A549 (cell line): ENCODE measurements around the gene SDHB. TPM values are rescaled to one million over a fixed set of nuclear protein-coding genes. Genes with fewer than 3 reads are reported as not detected.

Source experiments
- ATAC-seq, 2 experiments: fragments of 200-7000 bp in 1 of 2; fragments of >200 bp in 1 of 2; cut with Nextera tagmentation in 1 of 2; cut with Tn5 transposase in 1 of 2; 3 replicates each; pipeline versions ENCODE4 v1.8.0 to v1.9.1; 2018 to 2020; ENCODE audit warnings: mild to moderate bottlenecking in 1 of 2, moderate library complexity in 1 of 2
- CTCF ChIA-PET: fragments of 300-600 bp; sonication (Branson Sonifier 250); formaldehyde crosslinking; extraction: SDS; loops from one replicate; lab custom pipeline; 2021; ENCODE audit warnings: antibody characterized with exemption, inconsistent platforms; lab: Yijun Ruan, JAX
- POLR2A ChIA-PET: fragments of 350-600 bp; formaldehyde crosslinking; extraction: SDS; loops from one replicate; lab custom pipeline; 2021; ENCODE audit warnings: antibody characterized with exemption, inconsistent platforms; lab: Yijun Ruan, JAX
- DNase-seq, 2 experiments: peaks; one replicate each; pipeline versions ENCODE4 v3.0.0 to v3.0.0-alpha.2; 2011 to 2016; ENCODE audit warnings: low read depth in 1 of 2, low spot score in 1 of 2
- FAIRE-seq: peaks from 2 replicates; lab custom pipeline; 2011; peaks lifted over from hg19 to GRCh38; lab: Jason Lieb, UNC
- H3K27ac ChIP-seq, 2 experiments: fragments of >200 bp; sonication (Bioruptor Twin); formaldehyde crosslinking; 3 replicates each; pipeline ENCODE4 v1.5.1; 2016 to 2017
- H3K4me1 ChIP-seq: fragments of >200 bp; sonication (Bioruptor Twin); formaldehyde crosslinking; 3 replicates; pipeline ENCODE4 v1.6.1; 2016
- H3K4me2 ChIP-seq: fragments of >200 bp; sonication (Bioruptor Twin); formaldehyde crosslinking; 3 replicates; pipeline ENCODE4 v1.6.1; 2016
- H3K4me3 ChIP-seq: fragments of >200 bp; sonication (Bioruptor Twin); formaldehyde crosslinking; 3 replicates; pipeline ENCODE4 v1.5.1; 2016
- H3K9me3 ChIP-seq: fragments of >200 bp; sonication (Bioruptor Twin); formaldehyde crosslinking; 3 replicates; pipeline ENCODE4 v1.6.1; 2016
- EHF ChIP-seq: fragments of 250-450 bp; sonication (Bioruptor Pico); IDR thresholded peaks from 2 replicates; pipeline ENCODE4 v1.5.0; 2020; ENCODE audit warnings: mild to moderate bottlenecking
- EHMT2 ChIP-seq: fragments of 200-600 bp; sonication (generic); IDR thresholded peaks from 2 replicates; pipeline ENCODE4 v1.6.1; 2016; ENCODE audit warnings: antibody characterized with exemption, low read depth, mild to moderate bottlenecking, moderate library complexity
- EP300 ChIP-seq, 2 experiments: fragments of >200 bp; sonication (Bioruptor Twin); formaldehyde crosslinking; IDR thresholded peaks; 2 replicates in 1 of 2; 3 replicates in 1 of 2; pipeline ENCODE4 v1.6.1; 2016 to 2017
- ESRRA ChIP-seq: fragments of 150-350 bp; IDR thresholded peaks from 2 replicates; pipeline ENCODE4 v1.6.1; 2014; ENCODE audit warnings: mild to moderate bottlenecking, low read length, borderline replicate concordance
- FOSB ChIP-seq: fragments of 250-450 bp; sonication (Bioruptor Pico); IDR thresholded peaks from 2 replicates; pipeline ENCODE4 v1.5.0; 2020; ENCODE audit warnings: mild to moderate bottlenecking, moderate library complexity
- FOSL2 ChIP-seq, 2 experiments: fragments of 450-650 bp in 1 of 2; fragments of >200 bp in 1 of 2; sonication (Bioruptor Twin) in 1 of 2; formaldehyde crosslinking; IDR thresholded peaks; 2 replicates each; pipeline versions ENCODE4 v1.5.0 to v1.6.1; 2016 to 2020; ENCODE audit warnings: mild to moderate bottlenecking in 1 of 2, moderate library complexity in 1 of 2
- HEYL ChIP-seq: fragments of 250-450 bp; sonication (Bioruptor Pico); IDR thresholded peaks from 2 replicates; pipeline ENCODE4 v1.8.0; 2021; ENCODE audit warnings: mild to moderate bottlenecking, moderate library complexity
- HOXB13 ChIP-seq: fragments of 250-450 bp; sonication (Bioruptor Pico); IDR thresholded peaks from 2 replicates; pipeline ENCODE4 v1.5.0; 2020; ENCODE audit warnings: low read depth, mild to moderate bottlenecking, moderate library complexity
- KDM5A ChIP-seq: fragments of 200-600 bp; sonication (generic); IDR thresholded peaks from 2 replicates; pipeline ENCODE4 v1.6.1; 2016; ENCODE audit warnings: antibody characterized with exemption, mild to moderate bottlenecking
- MAFK ChIP-seq: fragments of 450-650 bp; IDR thresholded peaks from 2 replicates; pipeline ENCODE4 v1.6.1; 2014; ENCODE audit not compliant: partially characterized antibody
- MAX ChIP-seq: IDR thresholded peaks from 2 replicates; pipeline ENCODE4 v1.6.1; 2012
- NPAS2 ChIP-seq: fragments of 250-450 bp; sonication (Bioruptor Pico); IDR thresholded peaks from 2 replicates; pipeline ENCODE4 v1.8.0; 2022; ENCODE audit warnings: mild to moderate bottlenecking, moderate library complexity, borderline replicate concordance
- NR3C1 ChIP-seq: fragments of >200 bp; sonication (Bioruptor Twin); formaldehyde crosslinking; IDR thresholded peaks from 3 replicates; pipeline ENCODE4 v1.6.1; 2017
- PBX3 ChIP-seq: IDR thresholded peaks from 2 replicates; pipeline ENCODE4 v1.6.1; 2012
- PHF8 ChIP-seq: fragments of 200-600 bp; sonication (generic); IDR thresholded peaks from 2 replicates; pipeline ENCODE4 v1.6.1; 2016; ENCODE audit warnings: low read depth, mild to moderate bottlenecking, antibody characterized with exemption, moderate library complexity, borderline replicate concordance
- RAD21 ChIP-seq, 2 experiments: fragments of >200 bp in 1 of 2; sonication (Bioruptor Twin) in 1 of 2; formaldehyde crosslinking in 1 of 2; IDR thresholded peaks in 1 of 2; conservative IDR thresholded peaks in 1 of 2; 2 replicates in 1 of 2; 3 replicates in 1 of 2; pipeline ENCODE4 v1.6.1; 2012 to 2018; ENCODE audit warnings: inconsistent platforms in 1 of 2
- RCOR1 ChIP-seq: fragments of 150-350 bp; IDR thresholded peaks from 2 replicates; pipeline ENCODE4 v1.6.1; 2014; ENCODE audit warnings: antibody characterized with exemption, low read length, low read depth
- RFX5 ChIP-seq: fragments of 450-650 bp; IDR thresholded peaks from 2 replicates; pipeline ENCODE4 v1.7.1; 2014; ENCODE audit warnings: antibody characterized with exemption, mild to moderate bottlenecking, moderate library complexity
- RNF2 ChIP-seq: fragments of 200-600 bp; sonication (generic); IDR thresholded peaks from 2 replicates; pipeline ENCODE4 v1.6.1; 2016; ENCODE audit warnings: low read depth, mild to moderate bottlenecking, antibody characterized with exemption, moderate library complexity, borderline replicate concordance
- ZFP36 ChIP-seq: fragments of 450-650 bp; IDR thresholded peaks from 2 replicates; pipeline ENCODE4 v1.6.1; 2014; ENCODE audit warnings: borderline replicate concordance; ENCODE audit not compliant: partially characterized antibody
- ZNF302 ChIP-seq: fragments of 250-450 bp; sonication (Bioruptor Pico); IDR thresholded peaks from 2 replicates; pipeline ENCODE4 v1.9.0; 2021; ENCODE audit warnings: inconsistent platforms, mild to moderate bottlenecking, moderate library complexity
- WGBS: methylation state at CpG from one replicate; pipeline ENCODE4 v1.1.6; 2017; ENCODE audit errors: missing lambda C conversion rate; 5-methylcytosine and 5-hydroxymethylcytosine counted together
- polyA plus RNA-seq, 4 experiments: library from polyadenylated mRNA; depleted of rRNA in 3 of 4; stranded (reverse); fragments of >200 nt; fragmentation: RNase III in 1 of 4; extraction: RNeasy Plus Mini Kit Qiagen cat#74134 plus additional on column Dnase treatment in 1 of 4; gene quantifications; 2 replicates in 3 of 4; 3 replicates in 1 of 4; pipeline ENCODE4 v1.2.3, GENCODE V29; 2011 to 2017
- TF ChIP-seq, protein P1 (sequence below): fragments of >200 bp; sonication (Bioruptor Twin); formaldehyde crosslinking; IDR thresholded peaks from 3 replicates; pipeline ENCODE4 v1.5.1; 2016
- TF ChIP-seq, protein P2 (sequence below): fragments of 200-600 bp; sonication (generic); IDR thresholded peaks from 2 replicates; pipeline ENCODE4 v1.6.1; 2016; ENCODE audit warnings: antibody characterized with exemption, mild to moderate bottlenecking, moderate library complexity

Gene SDHB
- polyA plus RNA-seq, 2 of the 4 experiments (the other 2 are of a cell fraction), result 114 to 262 TPM

- Histone ChIP-seq H3K4me3 (no peak overlapping the region), H3K4me2 (no peak overlapping the region), H3K4me1 (peaks cover 4% of the 10 kb centered on the region; the same call in 1 of the 3 replicates), H3K9me3 (no peaks in the 10 kb centered on the region), H3K27ac (no peak overlapping the region)
- no peak for TF ChIP-seq MAFK
- TF ChIP-seq RAD21 (conservative IDR thresholded peaks at IDR 0.05 in 1 of 2, IDR thresholded peaks at IDR 0.05 in 1 of 2), result no peak
- TF ChIP-seq RNF2, result no peak
- TF ChIP-seq NPAS2, result no peak
- no peak for TF ChIP-seq MAX
- TF ChIP-seq, protein P1, sequence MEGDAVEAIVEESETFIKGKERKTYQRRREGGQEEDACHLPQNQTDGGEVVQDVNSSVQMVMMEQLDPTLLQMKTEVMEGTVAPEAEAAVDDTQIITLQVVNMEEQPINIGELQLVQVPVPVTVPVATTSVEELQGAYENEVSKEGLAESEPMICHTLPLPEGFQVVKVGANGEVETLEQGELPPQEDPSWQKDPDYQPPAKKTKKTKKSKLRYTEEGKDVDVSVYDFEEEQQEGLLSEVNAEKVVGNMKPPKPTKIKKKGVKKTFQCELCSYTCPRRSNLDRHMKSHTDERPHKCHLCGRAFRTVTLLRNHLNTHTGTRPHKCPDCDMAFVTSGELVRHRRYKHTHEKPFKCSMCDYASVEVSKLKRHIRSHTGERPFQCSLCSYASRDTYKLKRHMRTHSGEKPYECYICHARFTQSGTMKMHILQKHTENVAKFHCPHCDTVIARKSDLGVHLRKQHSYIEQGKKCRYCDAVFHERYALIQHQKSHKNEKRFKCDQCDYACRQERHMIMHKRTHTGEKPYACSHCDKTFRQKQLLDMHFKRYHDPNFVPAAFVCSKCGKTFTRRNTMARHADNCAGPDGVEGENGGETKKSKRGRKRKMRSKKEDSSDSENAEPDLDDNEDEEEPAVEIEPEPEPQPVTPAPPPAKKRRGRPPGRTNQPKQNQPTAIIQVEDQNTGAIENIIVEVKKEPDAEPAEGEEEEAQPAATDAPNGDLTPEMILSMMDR, result peak; percentile 35
- no peak for TF ChIP-seq ESRRA
- FAIRE-seq (no peak), ATAC-seq (peak; percentile 67 to 86; a peak in 5 of 6 replicates), DNase-seq (peak in 1 of 2 experiments; percentile 35)
- CTCF ChIA-PET, result interaction anchor here (1.0 to 3.1 kb wide), 8 partner anchors 8 to 35 kb away, joined by 3 to 12 read pairs (median 4); no protein-coding TSS in a partner anchor
- 52% methylated on average over 5 of the region's 16 CpGs for WGBS
- POLR2A ChIA-PET, result no interaction called here
Measured at GRCh38 chr1:16986962-16987361, 66.9 kb downstream of the SDHB start.

- H3K4me2 ChIP-seq, result no peak overlapping the region
- H3K27ac ChIP-seq, result no peak overlapping the region
- TF ChIP-seq, protein P1, result no peak
- TF ChIP-seq HOXB13 (no peak), ZFP36 (no peak), RFX5 (no peak), HEYL (no peak), ZNF302 (no peak), EHMT2 (no peak), NR3C1 (no peak), PBX3 (no peak), RAD21 (conservative IDR thresholded peaks at IDR 0.05 in 1 of 2, IDR thresholded peaks at IDR 0.05 in 1 of 2) (no peak)
- H3K4me1 ChIP-seq, result peaks cover 4% of the 10 kb centered on the region; the same call in 1 of the 3 replicates
- FAIRE-seq, result no peak
- ChIA-PET CTCF (interaction anchor here (0.7 to 3.1 kb wide), 8 partner anchors 9 to 361 kb away, joined by 3 to 12 read pairs (median 4); no protein-coding TSS in a partner anchor), POLR2A (no interaction called here)
- WGBS, result 70% methylated on average over 15 of the region's 23 CpGs
- no peak for DNase-seq
- no peaks in the 10 kb centered on the region for H3K9me3 ChIP-seq
- peak in 1 of 2 experiments; percentile 18; a peak in 3 of 6 replicates for ATAC-seq
- H3K4me3 ChIP-seq, result no peak overlapping the region
Measured at GRCh38 chr1:16986560-16986959, 67.3 kb downstream of the SDHB start.

GRCh38 chr1:16986113-16986512, 67.7 kb downstream of the SDHB start:
- CTCF ChIA-PET, result interaction anchor here (0.7 to 3.1 kb wide), 7 partner anchors 9 to 361 kb away, joined by 3 to 12 read pairs (median 4); no protein-coding TSS in a partner anchor
- WGBS, result 78% methylated on average over 6 of the region's 19 CpGs
- H3K9me3 ChIP-seq, result no peaks in the 10 kb centered on the region
- no peak for ATAC-seq
- peaks cover 4% of the 10 kb centered on the region; the same call in 1 of the 3 replicates for H3K4me1 ChIP-seq
- POLR2A ChIA-PET, result no interaction called here
- FAIRE-seq, result no peak
- no peak for DNase-seq
- H3K4me3 ChIP-seq, result no peak overlapping the region
- H3K27ac ChIP-seq, result no peak overlapping the region
- H3K4me2 ChIP-seq, result no peak overlapping the region
- TF ChIP-seq EP300 (IDR thresholded peaks at IDR 0.05), result no peak
- TF ChIP-seq ESRRA, result no peak
- TF ChIP-seq FOSL2 (IDR thresholded peaks at IDR 0.05), result no peak
- no peak for TF ChIP-seq FOSL2 (CRISPR knock-in tag; IDR thresholded peaks at IDR 0.05)
- TF ChIP-seq PHF8, result no peak
- no peak for TF ChIP-seq FOSB (CRISPR knock-in tag)
- TF ChIP-seq KDM5A, result no peak
- TF ChIP-seq, protein P2, sequence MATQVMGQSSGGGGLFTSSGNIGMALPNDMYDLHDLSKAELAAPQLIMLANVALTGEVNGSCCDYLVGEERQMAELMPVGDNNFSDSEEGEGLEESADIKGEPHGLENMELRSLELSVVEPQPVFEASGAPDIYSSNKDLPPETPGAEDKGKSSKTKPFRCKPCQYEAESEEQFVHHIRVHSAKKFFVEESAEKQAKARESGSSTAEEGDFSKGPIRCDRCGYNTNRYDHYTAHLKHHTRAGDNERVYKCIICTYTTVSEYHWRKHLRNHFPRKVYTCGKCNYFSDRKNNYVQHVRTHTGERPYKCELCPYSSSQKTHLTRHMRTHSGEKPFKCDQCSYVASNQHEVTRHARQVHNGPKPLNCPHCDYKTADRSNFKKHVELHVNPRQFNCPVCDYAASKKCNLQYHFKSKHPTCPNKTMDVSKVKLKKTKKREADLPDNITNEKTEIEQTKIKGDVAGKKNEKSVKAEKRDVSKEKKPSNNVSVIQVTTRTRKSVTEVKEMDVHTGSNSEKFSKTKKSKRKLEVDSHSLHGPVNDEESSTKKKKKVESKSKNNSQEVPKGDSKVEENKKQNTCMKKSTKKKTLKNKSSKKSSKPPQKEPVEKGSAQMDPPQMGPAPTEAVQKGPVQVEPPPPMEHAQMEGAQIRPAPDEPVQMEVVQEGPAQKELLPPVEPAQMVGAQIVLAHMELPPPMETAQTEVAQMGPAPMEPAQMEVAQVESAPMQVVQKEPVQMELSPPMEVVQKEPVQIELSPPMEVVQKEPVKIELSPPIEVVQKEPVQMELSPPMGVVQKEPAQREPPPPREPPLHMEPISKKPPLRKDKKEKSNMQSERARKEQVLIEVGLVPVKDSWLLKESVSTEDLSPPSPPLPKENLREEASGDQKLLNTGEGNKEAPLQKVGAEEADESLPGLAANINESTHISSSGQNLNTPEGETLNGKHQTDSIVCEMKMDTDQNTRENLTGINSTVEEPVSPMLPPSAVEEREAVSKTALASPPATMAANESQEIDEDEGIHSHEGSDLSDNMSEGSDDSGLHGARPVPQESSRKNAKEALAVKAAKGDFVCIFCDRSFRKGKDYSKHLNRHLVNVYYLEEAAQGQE, result no peak
- TF ChIP-seq RCOR1, result no peak
- TF ChIP-seq EHF, result no peak
